K562 (cell line): Measurements from ENCODE around the gene KRTAP10-6. TPM values are rescaled to one million over a fixed set of nuclear protein-coding genes. Genes with fewer than 3 reads are reported as not detected.

Experiments used
- ATAC-seq: fragments of 200-7000 bp; cut with Tn5 transposase; 3 replicates; pipeline ENCODE4 v1.9.1; 2020; ENCODE audit warnings: moderate library complexity
- BruUV-seq: library from RNA; stranded (reverse); fragments of 400-500 nt; replicated peaks from 2 replicates; lab custom pipeline; 2021; lab: Mats Ljungman, UMichigan
- CTCF ChIA-PET: fragments of 300-600 bp; formaldehyde crosslinking; extraction: SDS; loops from one replicate; lab custom pipeline; 2021; ENCODE audit warnings: low intra/inter-chr PET ratio; lab: Yijun Ruan, JAX
- POLR2A ChIA-PET: fragments of 300-600, 350-650 bp; sonication (Branson Sonifier 250); formaldehyde crosslinking; extraction: SDS; loops from one replicate; lab custom pipeline; 2021; ENCODE audit warnings: antibody characterized with exemption, inconsistent platforms; lab: Yijun Ruan, JAX
- DNase-seq, 4 experiments: peaks; one replicate each; pipeline versions ENCODE4 v3.0.0 to v3.0.0-alpha.2; 2011 to 2018; ENCODE audit warnings: low spot score in 3 of 4, mixed read lengths in 3 of 4; ENCODE audit errors: extremely low read depth in 1 of 4
- FAIRE-seq: peaks from 2 replicates; lab custom pipeline; 2011; peaks lifted over from hg19 to GRCh38; lab: Jason Lieb, UNC
- H2AFZ ChIP-seq: 2 replicates; pipeline ENCODE4 v1.6.0; 2011; ENCODE audit warnings: low read depth, low read length, control low read depth, inconsistent platforms
- H3K27ac ChIP-seq: fragments of 200-600 bp; 3 replicates; pipeline ENCODE4 v1.8.0; 2011; ENCODE audit warnings: low read depth, mild to moderate bottlenecking, control low read depth, inconsistent platforms, low read length, moderate library complexity, mixed read lengths; ENCODE audit errors: extremely low read depth
- H3K27me3 ChIP-seq, 2 experiments: fragments of 300-600 bp in 1 of 2; 2 replicates in 1 of 2; 3 replicates in 1 of 2; pipeline versions ENCODE4 v1.6.0 to v1.8.0; 2011; ENCODE audit warnings: inconsistent platforms in 2 of 2, low read length in 2 of 2, mild to moderate bottlenecking in 1 of 2, mixed read lengths in 1 of 2, moderate library complexity in 1 of 2; ENCODE audit not compliant: control insufficient read depth in 2 of 2, insufficient read depth in 2 of 2
- H3K36me3 ChIP-seq: fragments of 300-600 bp; 3 replicates; pipeline ENCODE4 v1.8.0; 2011; ENCODE audit warnings: mild to moderate bottlenecking, low read length, inconsistent platforms; ENCODE audit not compliant: control insufficient read depth, insufficient read depth
- H3K4me1 ChIP-seq, 2 experiments: fragments of 200-600 bp in 1 of 2; replicated peaks in 1 of 2; 2 replicates in 1 of 2; 3 replicates in 1 of 2; pipeline versions ENCODE4 v1.5.1 to v1.8.0; 2011; ENCODE audit warnings: inconsistent platforms in 2 of 2, low read length in 2 of 2, mild to moderate bottlenecking in 1 of 2, mixed read lengths in 1 of 2, moderate library complexity in 1 of 2; ENCODE audit not compliant: control insufficient read depth in 2 of 2, insufficient read depth in 2 of 2
- H3K4me2 ChIP-seq: 2 replicates; pipeline ENCODE4 v1.6.1; 2011; ENCODE audit warnings: low read length, control low read depth, inconsistent platforms, mixed read lengths; ENCODE audit not compliant: insufficient read depth
- H3K4me3 ChIP-seq: fragments of 200-600 bp; sonication (generic), shearing (Covaris generic); 2 replicates; pipeline ENCODE4 v1.5.1; 2016; ENCODE audit warnings: control low read depth, inconsistent platforms
- H3K79me2 ChIP-seq: fragments of 200-600 bp; 3 replicates; pipeline ENCODE4 v1.8.0; 2011; ENCODE audit warnings: low read length, inconsistent platforms; ENCODE audit not compliant: control insufficient read depth, insufficient read depth
- H3K9ac ChIP-seq, 2 experiments: 2 replicates each; pipeline versions ENCODE4 v1.6.0 to v1.6.1; 2011; ENCODE audit warnings: low read depth in 2 of 2, low read length in 2 of 2, control low read depth in 1 of 2, inconsistent platforms in 1 of 2, mild to moderate bottlenecking in 1 of 2, mixed read lengths in 1 of 2; ENCODE audit not compliant: insufficient read depth in 1 of 2
- H3K9me1 ChIP-seq: one replicate; pipeline ENCODE4 v1.6.0; 2011; ENCODE audit warnings: inconsistent platforms, mild to moderate bottlenecking, low read length, moderate library complexity; ENCODE audit not compliant: control insufficient read depth, insufficient read depth
- H3K9me3 ChIP-seq: replicated peaks from 2 replicates; pipeline ENCODE4 v1.5.1; 2011; ENCODE audit warnings: low read depth, low read length, inconsistent platforms; ENCODE audit not compliant: control insufficient read depth, insufficient read depth
- H4K20me1 ChIP-seq: replicated peaks from 2 replicates; pipeline ENCODE4 v1.6.1; 2011; ENCODE audit warnings: low read length, inconsistent platforms, mixed read lengths; ENCODE audit not compliant: control insufficient read depth, insufficient read depth
- CC2D1A ChIP-seq: fragments of 450-650 bp; IDR thresholded peaks from 2 replicates; pipeline ENCODE4 v1.6.1; 2017; ENCODE audit warnings: mild to moderate bottlenecking
- CXXC5 ChIP-seq: fragments of 250-450 bp; sonication (Bioruptor Pico); IDR thresholded peaks from 2 replicates; pipeline ENCODE4 v1.8.0; 2022; ENCODE audit warnings: inconsistent platforms, mild to moderate bottlenecking, moderate library complexity
- DACH1 ChIP-seq: fragments of 450-650 bp; IDR thresholded peaks from 2 replicates; pipeline ENCODE4 v1.6.1; 2018; ENCODE audit not compliant: partially characterized antibody
- E2F5 ChIP-seq: sonication (generic); formaldehyde crosslinking; IDR thresholded peaks from 2 replicates; pipeline ENCODE4 v1.8.0; 2022; ENCODE audit warnings: mild to moderate bottlenecking, missing genetic modification reagents
- ETS2 ChIP-seq: IDR thresholded peaks from 2 replicates; pipeline ENCODE4 v1.6.1; 2016; ENCODE audit warnings: borderline replicate concordance, missing genetic modification characterization, mild to moderate bottlenecking, moderate library complexity, missing compliant biosample characterization; ENCODE audit not compliant: poor library complexity, severe bottlenecking
- MLLT1 ChIP-seq, 2 experiments: fragments of 450-650 bp; IDR thresholded peaks; 2 replicates each; pipeline ENCODE4 v1.6.1; 2016
- NFE2 ChIP-seq: IDR thresholded peaks from 2 replicates; pipeline ENCODE4 v1.6.1; 2014; ENCODE audit warnings: antibody characterized with exemption, low read depth
- PREB ChIP-seq: sonication (generic); formaldehyde crosslinking; IDR thresholded peaks from 2 replicates; pipeline ENCODE4 v1.8.1; 2023; ENCODE audit warnings: mild to moderate bottlenecking, missing genetic modification reagents
- SREBF1 ChIP-seq: fragments of 150-350 bp; IDR thresholded peaks from 2 replicates; pipeline ENCODE4 v1.6.1; 2014; ENCODE audit warnings: antibody characterized with exemption, low read depth, low read length, borderline replicate concordance
- ZFP1 ChIP-seq: fragments of 450-650 bp; formaldehyde crosslinking; IDR thresholded peaks from 2 replicates; pipeline ENCODE4 v1.4.0; 2020; ENCODE audit warnings: mild to moderate bottlenecking, mixed read lengths
- ZKSCAN3 ChIP-seq: fragments of 250-450 bp; sonication (Bioruptor Pico); IDR thresholded peaks from 2 replicates; pipeline ENCODE4 v1.4.0; 2020
- ZNF224 ChIP-seq: sonication (generic); formaldehyde crosslinking; IDR thresholded peaks from 2 replicates; pipeline ENCODE4 v1.8.0; 2022; ENCODE audit warnings: mild to moderate bottlenecking, missing genetic modification reagents
- ZNF232 ChIP-seq: sonication (generic); formaldehyde crosslinking; IDR thresholded peaks from 2 replicates; pipeline ENCODE4 v1.8.0; 2022; ENCODE audit warnings: mild to moderate bottlenecking, missing genetic modification reagents
- ZNF507 ChIP-seq: conservative IDR thresholded peaks from 2 replicates; pipeline ENCODE4 v1.6.1; 2017; ENCODE audit warnings: missing genetic modification characterization, missing compliant biosample characterization
- ZNF57 ChIP-seq: fragments of 450-650 bp; formaldehyde crosslinking; IDR thresholded peaks from 2 replicates; pipeline ENCODE4 v1.4.0; 2020; ENCODE audit warnings: mild to moderate bottlenecking, moderate library complexity
- ZSCAN29 ChIP-seq: fragments of 450-650 bp; IDR thresholded peaks from 2 replicates; pipeline ENCODE4 v1.6.1; 2017
- WGBS: fragments of 100-300 bp; shearing (Covaris generic); methylation state at CpG from one replicate; pipeline ENCODE4 v1.1.6; 2016; ENCODE audit warnings: low coverage, mixed read lengths; ENCODE audit not compliant: insufficient coverage; ENCODE audit errors: missing lambda C conversion rate; 5-methylcytosine and 5-hydroxymethylcytosine counted together
- in situ Hi-C: fragments of 300-500 bp; cut with MboI; formaldehyde crosslinking; loops from 4 replicates; pipeline ENCODE4 v1.15.0; 2018; ENCODE audit warnings: inconsistent platforms, mixed read lengths
- intact Hi-C: fragments of 100-400 bp; cut with micrococcal nuclease; formaldehyde crosslinking; loops from 2 replicates; pipeline ENCODE4 v1.14.2; 2022
- polyA plus RNA-seq, 8 experiments: library from polyadenylated mRNA; depleted of rRNA in 4 of 8; stranded (reverse) in 5 of 8; unstranded in 3 of 8; fragments of >200 nt; fragmentation: Nextera tagmentation in 2 of 8; fragmentation: Illumina TruSeq in 1 of 8; extraction: Ambion mirVana in 2 of 8; extraction: Trizol in 1 of 8; gene quantifications; 2 replicates each; pipeline versions ENCODE4 v1.2.1 to v1.2.3, GENCODE V29; 2011 to 2014; ENCODE audit warnings: inconsistent platforms in 1 of 8, missing spikeins in 1 of 8
- total RNA-seq, 7 experiments: library from RNA; depleted of rRNA in 6 of 7; stranded (reverse); fragments of >200 nt in 6 of 7; fragmentation: Illumina TruSeq in 2 of 7; extraction: Trizol in 2 of 7; gene quantifications; 2 replicates each; pipeline versions ENCODE4 v1.2.1 to v1.2.3, GENCODE V29; 2011 to 2021; ENCODE audit warnings: low replicate concordance in 1 of 7

The KRTAP10-6 gene
- total and polyA plus RNA-seq, 9 of the 15 experiments (the other 6 are each of a cell fraction or from before 2014, with no cell fraction given) = not detected

GRCh38 chr21:44564099-44564498 is 28.2 kb downstream of the KRTAP10-6 start:
- no peak overlapping the region for H3K27ac ChIP-seq
- H3K36me3 ChIP-seq = no peaks in the 10 kb centered on the region
- intact Hi-C loops (no loop called here), in situ Hi-C loops (no loop called here)
- TF ChIP-seq ZNF507 (peak; percentile 95), ZNF232 (CRISPR knock-in tag) (no peak)
- peaks cover 0 to 10% of the 10 kb centered on the region in 2 experiments; a peak in 1 of 5 replicates for H3K4me1 ChIP-seq
- no peaks in the 10 kb centered on the region for H4K20me1 ChIP-seq
- H3K9me3 ChIP-seq = no peaks in the 10 kb centered on the region
- ChIA-PET CTCF (no interaction called here), POLR2A (no interaction called here)
- no peak overlapping the region for H2AFZ ChIP-seq
- ATAC-seq (no peak), DNase-seq (no peak), FAIRE-seq (no peak)
- H3K27me3 ChIP-seq = no peaks in the 10 kb centered on the region
- no peak overlapping the region for H3K9ac ChIP-seq
- H3K4me3 ChIP-seq = no peak overlapping the region
- 4% methylated on average over 1 of the region's 1 CpG for WGBS
- H3K79me2 ChIP-seq = no peaks in the 10 kb centered on the region
- H3K4me2 ChIP-seq = no peak overlapping the region
- BruUV-seq = no TSS peak
- H3K9me1 ChIP-seq = no peaks in the 10 kb centered on the region

- CTCF ChIA-PET = no interaction called here
- no peaks in the 10 kb centered on the region; a peak in 1 of 5 replicates for H3K4me1 ChIP-seq
- ATAC-seq (no peak), DNase-seq (no peak), FAIRE-seq (no peak)
- WGBS = 0% methylated on average over 5 of the region's 5 CpGs
- no peak within 1 kb of the TSS for H3K9ac ChIP-seq
- no peaks in the 10 kb centered on the region for H3K9me1 ChIP-seq
- no peak within 1 kb of the TSS for H3K27ac ChIP-seq
- H3K27me3 ChIP-seq = peaks cover 31 to 45% of the 10 kb centered on the region in 2 experiments
- no peak within 1 kb of the TSS for H3K4me2 ChIP-seq
- H2AFZ ChIP-seq = no peak within 1 kb of the TSS
- no peak within 1 kb of the TSS for H3K4me3 ChIP-seq
- no peaks in the 10 kb centered on the region for H3K9me3 ChIP-seq
- 0 out of 2 replicates have a peak, but pooled peaks cover 2% of the 10 kb centered on the region for H4K20me1 ChIP-seq
- POLR2A ChIA-PET = no interaction called here
- intact Hi-C loops (no loop called here), in situ Hi-C loops (no loop called here)
- BruUV-seq = no TSS peak
- H3K36me3 ChIP-seq = no peaks in the 10 kb centered on the region
- H3K79me2 ChIP-seq = no peaks in the 10 kb centered on the region
- TF ChIP-seq PREB (CRISPR knock-in tag) (no peak), CC2D1A (no peak), ZKSCAN3 (CRISPR knock-in tag) (no peak), NFE2 (no peak), DACH1 (no peak), CXXC5 (CRISPR knock-in tag) (no peak), MLLT1 (IDR thresholded peaks at IDR 0.05) (no peak), ZNF57 (CRISPR knock-in tag) (no peak), ZNF224 (CRISPR knock-in tag) (no peak), SREBF1 (no peak), ZFP1 (CRISPR knock-in tag) (no peak), E2F5 (CRISPR knock-in tag) (no peak), ZSCAN29 (no peak), ETS2 (tag) (no peak)
Measured at GRCh38 chr21:44558695-44559094, 33.6 kb downstream of the KRTAP10-6 start, which contains the start of gene KRTAP10-3. KRTAP10-3 (minus strand) TSS chr21:44558795; CDS start chr21:44558715, 80 bp downstream.
